GM21367 (cell line): ENCODE measurements around the gene SH2D4B.

Experiments used
- ATAC-seq: cut with Tn5 transposase; IDR thresholded peaks from one replicate; pipeline ENCODE4 v1.9.1; 2021; ENCODE audit not compliant: unreplicated experiment

The SH2D4B gene

GRCh38 chr10:80585812-80586211, 48.1 kb downstream of the SH2D4B start:
- no peak for ATAC-seq

- ATAC-seq = no peak
These were observed 50.8 kb downstream of the SH2D4B start for GRCh38 chr10:80588546-80588945.

GRCh38 chr10:80589726-80590373, 52.1 kb downstream of the SH2D4B start:
- ATAC-seq = peak; percentile 89

- peak; percentile 2 for ATAC-seq
These were observed 53.0 kb downstream of the SH2D4B start for GRCh38 chr10:80590585-80591125.

- ATAC-seq = no peak
These were observed 58.9 kb downstream of the SH2D4B start for GRCh38 chr10:80596391-80597257.

GRCh38 chr10:80598084-80598798, 60.5 kb downstream of the SH2D4B start:
- ATAC-seq = peak; percentile 64

GRCh38 chr10:80598951-80599350, 61.2 kb downstream of the SH2D4B start:
- no peak for ATAC-seq

- ATAC-seq = peak; percentile 69
These were observed 61.7 kb downstream of the SH2D4B start for GRCh38 chr10:80599424-80599847.

GRCh38 chr10:80600256-80600655, 62.6 kb downstream of the SH2D4B start:
- no peak for ATAC-seq

GRCh38 chr10:80602881-80603280, 65.2 kb downstream of the SH2D4B start:
- no peak for ATAC-seq

- ATAC-seq = no peak
These were observed 65.8 kb downstream of the SH2D4B start for GRCh38 chr10:80603516-80603915.

GRCh38 chr10:80608706-80609105, 71.0 kb downstream of the SH2D4B start:
- ATAC-seq = no peak

- ATAC-seq = no peak
These were observed 71.6 kb downstream of the SH2D4B start for GRCh38 chr10:80609331-80609730.

- ATAC-seq = no peak
These were observed 73.9 kb downstream of the SH2D4B start for GRCh38 chr10:80611481-80612185.

- no peak for ATAC-seq
These were observed 74.6 kb downstream of the SH2D4B start for GRCh38 chr10:80612261-80612660.

GRCh38 chr10:80613466-80614170, 75.9 kb downstream of the SH2D4B start:
- ATAC-seq = no peak

GRCh38 chr10:80614576-80615416, 77.1 kb downstream of the SH2D4B start:
- no peak for ATAC-seq

- no peak for ATAC-seq
These were observed 80.1 kb downstream of the SH2D4B start for GRCh38 chr10:80617807-80618206.

- no peak for ATAC-seq
These were observed 81.3 kb downstream of the SH2D4B start for GRCh38 chr10:80619036-80619435.
